ENCODE measurements around the gene GDF11.

DNA sequence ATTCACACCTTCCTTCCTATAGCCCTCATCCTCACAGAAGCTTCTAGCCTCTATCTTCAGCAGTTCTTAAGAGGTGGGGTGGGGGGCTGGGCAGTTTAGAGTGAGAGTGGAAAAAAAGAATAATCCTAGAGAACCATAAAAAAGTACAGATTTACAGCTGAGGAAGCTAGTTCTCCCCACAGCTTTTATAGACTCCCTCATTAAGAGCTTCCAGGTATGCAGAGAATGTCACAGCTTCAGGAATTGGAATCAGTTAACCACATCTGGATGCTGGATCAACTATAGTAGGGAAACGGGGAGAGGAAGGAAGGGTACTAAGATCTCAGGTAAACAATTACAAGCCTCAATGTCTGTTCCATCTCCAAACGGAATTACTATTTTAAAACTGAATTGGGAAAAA lies 12.3 kb downstream of the GDF11 start:
- TF ChIP-seq MXI1 (IDR thresholded peaks at IDR 0.05; ENCODE audit: borderline replicate concordance, low read depth, low read length) = no peak
- no peak for TF ChIP-seq CEBPB (IDR thresholded peaks at IDR 0.05; ENCODE audit: low read depth, low read length)
- TF ChIP-seq RAD21 (IDR thresholded peaks at IDR 0.05; ENCODE audit: low read length) = no peak
- no peak for TF ChIP-seq POLR2A (IDR thresholded peaks at IDR 0.05; ENCODE audit: low read depth, low read length)
- TF ChIP-seq, protein P1, sequence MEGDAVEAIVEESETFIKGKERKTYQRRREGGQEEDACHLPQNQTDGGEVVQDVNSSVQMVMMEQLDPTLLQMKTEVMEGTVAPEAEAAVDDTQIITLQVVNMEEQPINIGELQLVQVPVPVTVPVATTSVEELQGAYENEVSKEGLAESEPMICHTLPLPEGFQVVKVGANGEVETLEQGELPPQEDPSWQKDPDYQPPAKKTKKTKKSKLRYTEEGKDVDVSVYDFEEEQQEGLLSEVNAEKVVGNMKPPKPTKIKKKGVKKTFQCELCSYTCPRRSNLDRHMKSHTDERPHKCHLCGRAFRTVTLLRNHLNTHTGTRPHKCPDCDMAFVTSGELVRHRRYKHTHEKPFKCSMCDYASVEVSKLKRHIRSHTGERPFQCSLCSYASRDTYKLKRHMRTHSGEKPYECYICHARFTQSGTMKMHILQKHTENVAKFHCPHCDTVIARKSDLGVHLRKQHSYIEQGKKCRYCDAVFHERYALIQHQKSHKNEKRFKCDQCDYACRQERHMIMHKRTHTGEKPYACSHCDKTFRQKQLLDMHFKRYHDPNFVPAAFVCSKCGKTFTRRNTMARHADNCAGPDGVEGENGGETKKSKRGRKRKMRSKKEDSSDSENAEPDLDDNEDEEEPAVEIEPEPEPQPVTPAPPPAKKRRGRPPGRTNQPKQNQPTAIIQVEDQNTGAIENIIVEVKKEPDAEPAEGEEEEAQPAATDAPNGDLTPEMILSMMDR (conservative IDR thresholded peaks at IDR 0.05; ENCODE audit: low read depth, low read length) = no peak
- no peak for TF ChIP-seq FOS (IDR thresholded peaks at IDR 0.05; ENCODE audit: low read depth, low read length)
- TF ChIP-seq MAZ (IDR thresholded peaks at IDR 0.05; ENCODE audit: borderline replicate concordance, low read depth, low read length) = no peak
- no peak for TF ChIP-seq USF2 (IDR thresholded peaks at IDR 0.05; ENCODE audit: low read depth, low read length)
- no peak for TF ChIP-seq RCOR1 (IDR thresholded peaks at IDR 0.05; ENCODE audit: insufficient replicate concordance, low read length)
- TF ChIP-seq RFX5 (IDR thresholded peaks at IDR 0.05; ENCODE audit: low read depth, low read length) = no peak
- no peak for TF ChIP-seq CHD1 (IDR thresholded peaks at IDR 0.05; ENCODE audit: low read depth, low read length)
- no peak for TF ChIP-seq ELK1 (IDR thresholded peaks at IDR 0.05; ENCODE audit: borderline replicate concordance, low read depth, low read length)
- TF ChIP-seq SMC3 (IDR thresholded peaks at IDR 0.05; ENCODE audit: low read depth, low read length) = no peak

All from IMR-90 (cell line).